ENCODE data around the gene CTIF. TPM values are rescaled to one million over a fixed set of nuclear protein-coding genes. Genes with fewer than 3 reads are reported as not detected.

The CTIF gene
- total RNA-seq, 1 donor from 2014 or later: 81.9 TPM

- DNase-seq (ENCODE audit: low spot score) (peak; percentile 56), ATAC-seq (peak; percentile 23)
- intact Hi-C loops (cut with DNase I): no loop called here
These were observed 252.2 kb downstream of the CTIF start for GRCh38 chr18:48790869-48791635.

DNA sequence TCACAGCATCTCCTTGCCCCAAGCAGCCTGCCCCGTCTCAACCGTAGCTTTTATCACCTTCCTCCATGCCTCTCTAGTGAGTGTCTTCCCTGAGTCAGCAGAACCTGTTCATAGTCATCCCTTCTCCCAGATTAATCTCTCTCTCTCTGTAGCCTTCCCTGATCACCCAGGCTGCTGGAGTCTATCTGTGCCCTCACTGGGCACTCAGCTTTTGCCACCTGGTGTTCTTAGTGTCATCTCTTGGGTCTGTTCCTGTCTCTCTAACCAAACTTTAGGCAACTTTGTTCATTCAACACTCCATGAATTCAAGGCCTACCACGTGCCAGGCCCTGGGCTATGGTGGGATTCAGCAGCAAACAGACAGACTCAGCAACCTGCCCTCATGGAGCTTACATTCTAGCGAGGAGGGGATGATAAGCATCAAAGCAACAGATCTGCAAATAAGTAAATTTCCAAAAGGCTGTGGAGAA, 252.8 kb downstream of the CTIF start:
- intact Hi-C loops (cut with DNase I): no loop called here
- DNase-seq (ENCODE audit: low spot score): peak; percentile 35
- no peak for ATAC-seq

GRCh38 chr18:48792141-48792540, 253.3 kb downstream of the CTIF start:
- intact Hi-C loops (cut with DNase I): no loop called here
- ATAC-seq (no peak), DNase-seq (ENCODE audit: low spot score) (peak; percentile 33)

- intact Hi-C loops (cut with DNase I): no loop called here
- peak; percentile 35 for DNase-seq (ENCODE audit: low spot score)
- no peak for ATAC-seq
These were observed 254.0 kb downstream of the CTIF start for GRCh38 chr18:48792611-48793380.

- intact Hi-C loops (cut with DNase I): no loop called here
- no peak for ATAC-seq
- peak; percentile 9 for DNase-seq (ENCODE audit: low spot score)
These were observed 255.6 kb downstream of the CTIF start for GRCh38 chr18:48794251-48794970.

DNA sequence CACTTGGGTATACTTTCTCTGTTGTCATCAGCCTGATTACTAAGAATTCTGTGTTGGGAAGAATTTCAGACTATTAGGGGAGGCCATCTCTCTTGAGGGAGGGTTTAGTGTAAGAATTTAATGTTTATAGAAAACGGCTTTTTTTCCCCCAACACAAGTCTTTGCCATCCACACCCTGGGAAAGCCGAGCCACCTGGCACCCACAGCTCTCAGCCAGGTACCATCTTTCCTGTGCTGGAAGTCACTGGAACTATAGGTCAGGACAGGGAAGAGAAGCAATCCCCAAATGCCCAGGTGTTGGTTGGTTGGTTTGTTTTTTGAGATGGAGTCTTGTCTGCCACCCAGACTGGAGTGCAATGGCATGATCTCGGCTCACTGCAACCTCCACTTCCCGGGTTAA, 256.9 kb downstream of the CTIF start:
- DNase-seq (ENCODE audit: low spot score) (peak; percentile 22), ATAC-seq (no peak)
- intact Hi-C loops (cut with DNase I): no loop called here

GRCh38 chr18:48796491-48797205, 257.8 kb downstream of the CTIF start:
- ATAC-seq (no peak), DNase-seq (ENCODE audit: low spot score) (peak; percentile 36)
- intact Hi-C loops (cut with DNase I): no loop called here

DNA sequence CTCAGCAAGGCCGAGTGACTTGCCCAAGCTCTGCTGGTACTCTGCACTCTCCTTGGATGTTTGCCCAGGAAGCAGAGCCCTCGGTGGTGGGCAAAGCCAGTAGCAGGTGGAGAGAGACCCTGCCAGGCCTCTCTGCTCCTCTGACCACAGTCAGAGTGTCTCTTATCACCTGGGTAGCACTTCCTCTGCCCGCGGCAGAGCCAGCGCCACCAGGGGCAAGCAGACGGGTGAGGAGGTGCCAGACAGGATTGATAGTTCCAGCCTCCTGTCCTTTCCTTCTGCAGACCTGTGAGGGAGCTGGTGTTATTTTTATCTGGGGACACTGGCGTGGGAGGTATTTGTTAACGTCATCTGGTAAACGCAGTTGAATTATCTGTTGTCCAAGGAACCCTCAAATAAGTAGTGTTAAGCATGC, 259.0 kb downstream of the CTIF start:
- intact Hi-C loops (cut with DNase I): no loop called here
- ATAC-seq (no peak), DNase-seq (ENCODE audit: low spot score) (peak; percentile 31)

DNA sequence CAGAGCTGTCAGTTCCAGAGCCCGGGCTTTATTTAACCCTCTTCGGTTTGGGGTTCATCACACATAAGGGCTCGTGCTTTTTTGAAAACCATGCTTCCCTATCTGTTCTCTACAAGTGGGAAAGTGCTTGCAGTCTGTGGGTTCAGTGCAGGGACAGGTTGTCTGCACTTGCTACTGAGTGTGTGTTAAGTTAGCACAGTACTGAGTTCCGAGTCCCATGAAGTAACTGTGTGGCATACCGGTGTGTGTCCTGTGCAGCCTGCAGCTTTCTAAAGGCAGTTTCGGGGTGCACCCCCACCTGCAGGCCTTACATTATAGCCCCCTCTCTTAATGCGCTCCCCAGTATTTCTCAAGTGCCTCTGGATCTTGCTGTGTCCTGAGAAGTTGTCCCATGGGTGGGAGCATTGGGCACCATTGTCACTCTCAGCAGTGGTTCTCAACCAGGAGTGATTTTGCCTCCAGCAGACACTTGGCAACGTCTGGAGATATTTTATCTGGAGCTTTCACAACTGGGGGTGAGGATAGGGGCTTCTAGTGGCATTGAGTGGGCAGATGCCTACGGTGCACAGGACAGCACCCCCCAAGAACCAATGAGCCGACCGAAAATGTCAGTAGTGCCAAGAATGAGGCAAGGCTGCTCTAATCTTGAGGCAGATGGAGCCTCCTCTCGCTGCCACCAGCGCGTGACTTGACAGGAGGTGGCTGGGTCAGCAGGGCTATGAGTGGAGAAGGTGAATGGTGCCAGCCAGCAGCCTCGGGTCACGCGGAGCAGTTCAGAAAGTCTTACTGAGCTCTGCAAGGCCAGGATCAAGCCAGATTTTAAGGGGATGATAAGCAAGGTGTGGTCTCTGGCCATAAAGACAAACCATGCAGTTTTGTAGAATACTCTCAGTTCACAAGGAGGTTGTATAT, 259.8 kb downstream of the CTIF start:
- ATAC-seq: no peak
- intact Hi-C loops (cut with DNase I): no loop called here
- DNase-seq (ENCODE audit: low spot score): peak; percentile 43

- ATAC-seq: no peak
- peak; percentile 26 for DNase-seq (ENCODE audit: low spot score)
- intact Hi-C loops (cut with DNase I): no loop called here
These were observed 261.0 kb downstream of the CTIF start for GRCh38 chr18:48799724-48800315.

GRCh38 chr18:48800466-48800865, 261.6 kb downstream of the CTIF start:
- intact Hi-C loops (cut with DNase I): no loop called here
- DNase-seq (ENCODE audit: low spot score): peak; percentile 35
- no peak for ATAC-seq

DNA sequence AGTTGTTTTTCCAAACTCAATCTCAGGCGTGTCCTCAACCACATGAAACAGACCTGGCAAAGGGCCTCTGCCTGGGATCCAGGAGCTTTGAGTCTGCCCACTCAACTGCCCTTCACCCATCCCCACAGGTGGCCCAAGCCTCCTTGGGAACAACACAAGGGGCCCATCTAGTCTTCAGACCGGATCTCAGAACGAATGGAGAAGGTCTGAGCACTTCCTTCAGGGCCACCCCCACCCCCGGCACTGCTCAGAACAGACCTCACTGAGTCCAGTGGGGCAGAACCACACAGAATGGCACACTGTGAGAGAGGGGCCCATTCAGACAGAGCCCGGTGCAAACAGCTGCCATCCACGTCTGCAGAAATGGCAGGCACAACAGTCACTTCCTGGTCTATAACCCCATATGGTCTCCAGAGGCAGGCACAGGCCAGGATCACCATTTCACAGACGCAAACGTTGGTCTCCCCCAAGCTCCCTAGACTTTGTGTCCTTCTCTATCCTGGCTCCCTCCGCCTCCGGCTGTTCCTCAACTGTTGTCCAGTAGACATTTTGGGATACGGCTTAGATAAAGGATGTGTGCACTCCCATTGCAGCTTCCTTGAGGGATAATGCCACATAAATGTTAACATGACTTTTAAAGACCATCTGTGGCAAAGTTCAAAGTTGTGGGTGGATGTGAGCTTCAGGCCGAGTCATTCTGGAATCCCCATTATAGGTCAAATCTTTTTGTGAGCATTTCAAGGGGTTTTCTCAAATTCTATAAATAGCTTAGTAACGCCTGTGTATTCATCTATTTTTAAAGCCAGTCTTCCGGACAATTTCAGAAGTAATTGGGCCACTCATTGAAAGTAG, 262.3 kb downstream of the CTIF start:
- ATAC-seq: no peak
- DNase-seq (ENCODE audit: low spot score): peak; percentile 41
- intact Hi-C loops (cut with DNase I): no loop called here

GRCh38 chr18:48801728-48802542, 263.1 kb downstream of the CTIF start:
- DNase-seq (ENCODE audit: low spot score): peak; percentile 50
- intact Hi-C loops (cut with DNase I): no loop called here
- no peak for ATAC-seq

DNA sequence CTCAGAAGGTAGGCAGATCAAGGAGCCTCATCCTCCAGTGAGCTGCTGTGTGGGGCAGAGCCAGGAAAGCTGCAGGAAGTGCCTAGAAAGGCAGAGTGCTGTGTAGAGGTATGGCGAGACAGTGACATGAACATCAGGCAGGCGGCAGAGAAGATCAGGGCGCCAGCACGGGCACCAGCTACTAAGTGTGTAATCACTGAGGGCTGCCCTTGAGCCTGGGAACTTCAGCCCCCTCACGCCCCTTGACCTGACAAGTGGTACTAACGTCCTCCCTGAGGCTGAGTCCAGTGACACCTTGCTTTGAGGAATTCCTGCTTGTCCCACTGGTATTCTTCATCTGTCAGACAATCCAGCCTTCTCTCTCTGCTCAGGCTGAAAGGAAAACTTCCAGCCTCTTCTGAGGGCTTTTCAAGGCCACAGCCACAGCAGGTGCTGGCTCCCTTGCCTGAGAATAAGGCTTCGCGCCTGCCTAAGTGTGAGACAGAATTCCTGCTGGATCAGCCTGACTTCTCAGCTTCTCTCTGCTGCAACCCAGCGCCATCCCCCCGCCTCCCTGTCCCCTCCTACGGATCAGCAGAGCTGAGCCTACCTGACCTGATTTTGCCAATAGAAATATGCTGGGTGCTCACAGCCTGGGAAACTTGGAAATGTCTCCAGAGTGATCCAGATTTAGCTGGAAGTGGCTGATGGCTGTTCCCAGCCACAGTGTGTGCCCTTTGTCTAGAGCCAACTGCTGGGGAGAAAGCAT, 263.9 kb downstream of the CTIF start:
- DNase-seq (ENCODE audit: low spot score) (peak; percentile 25), ATAC-seq (no peak)
- intact Hi-C loops (cut with DNase I): no loop called here

- no peak for ATAC-seq
- intact Hi-C loops (cut with DNase I): no loop called here
- DNase-seq (ENCODE audit: low spot score): peak; percentile 23
These were observed 264.7 kb downstream of the CTIF start for GRCh38 chr18:48803518-48803917.

Data from sciatic nerve (tissue), 2 donors.